NCI-H345 (cell line): ENCODE results near the gene MAPKAPK5.
"Not testable (repeated sequence)": the region's sequence is repeated elsewhere in the genome, so short reads cannot be mapped to it uniquely, and the experiment has no call there.

Experiments used
- DNase-seq: peaks from one replicate; lab custom pipeline; 2025; lab: John Stamatoyannopoulos, UW

Gene MAPKAPK5

DNA sequence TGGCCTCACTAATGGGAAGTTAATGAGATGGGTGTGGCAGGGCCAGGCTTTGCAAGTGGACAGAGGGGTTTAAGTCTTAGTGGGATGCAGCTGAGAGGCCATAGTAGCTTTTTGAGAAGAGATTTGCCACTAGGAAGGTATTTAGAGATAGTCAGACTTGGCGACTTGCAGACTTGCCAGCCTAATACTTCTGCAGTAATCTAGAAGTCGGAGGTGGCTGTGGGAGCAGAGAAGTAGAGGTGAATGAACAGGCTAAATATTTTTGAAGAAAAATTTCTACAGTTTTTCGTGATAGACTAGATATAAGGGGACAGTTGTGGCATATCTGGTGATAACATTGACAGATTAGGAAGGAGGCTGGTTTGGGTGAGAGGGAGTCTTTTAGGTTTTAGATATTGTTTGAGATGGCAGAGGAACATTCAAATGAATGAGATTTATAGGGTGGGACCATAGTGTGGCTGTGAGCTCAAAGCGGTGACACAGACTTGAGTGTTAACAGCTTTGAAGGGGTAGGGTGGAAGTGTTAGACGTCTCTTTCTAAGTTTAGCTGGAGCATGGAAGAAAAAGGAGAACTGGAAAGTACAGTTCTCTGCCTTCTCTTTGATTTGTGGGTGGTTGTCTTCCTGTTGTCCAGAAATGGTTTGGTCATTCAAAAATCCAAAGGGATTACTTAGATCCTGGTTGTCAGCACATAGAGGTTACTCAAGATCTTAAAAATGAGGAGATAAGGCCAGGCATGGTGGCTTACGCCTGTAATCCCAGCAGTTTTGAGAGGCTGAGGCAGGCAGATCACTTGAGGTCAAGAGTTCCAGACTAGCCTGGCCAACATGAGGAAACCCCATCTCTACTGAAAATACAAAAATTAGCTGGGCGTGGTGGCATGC, 44.9 kb downstream of the MAPKAPK5 start:
- DNase-seq, result no peak

DNA sequence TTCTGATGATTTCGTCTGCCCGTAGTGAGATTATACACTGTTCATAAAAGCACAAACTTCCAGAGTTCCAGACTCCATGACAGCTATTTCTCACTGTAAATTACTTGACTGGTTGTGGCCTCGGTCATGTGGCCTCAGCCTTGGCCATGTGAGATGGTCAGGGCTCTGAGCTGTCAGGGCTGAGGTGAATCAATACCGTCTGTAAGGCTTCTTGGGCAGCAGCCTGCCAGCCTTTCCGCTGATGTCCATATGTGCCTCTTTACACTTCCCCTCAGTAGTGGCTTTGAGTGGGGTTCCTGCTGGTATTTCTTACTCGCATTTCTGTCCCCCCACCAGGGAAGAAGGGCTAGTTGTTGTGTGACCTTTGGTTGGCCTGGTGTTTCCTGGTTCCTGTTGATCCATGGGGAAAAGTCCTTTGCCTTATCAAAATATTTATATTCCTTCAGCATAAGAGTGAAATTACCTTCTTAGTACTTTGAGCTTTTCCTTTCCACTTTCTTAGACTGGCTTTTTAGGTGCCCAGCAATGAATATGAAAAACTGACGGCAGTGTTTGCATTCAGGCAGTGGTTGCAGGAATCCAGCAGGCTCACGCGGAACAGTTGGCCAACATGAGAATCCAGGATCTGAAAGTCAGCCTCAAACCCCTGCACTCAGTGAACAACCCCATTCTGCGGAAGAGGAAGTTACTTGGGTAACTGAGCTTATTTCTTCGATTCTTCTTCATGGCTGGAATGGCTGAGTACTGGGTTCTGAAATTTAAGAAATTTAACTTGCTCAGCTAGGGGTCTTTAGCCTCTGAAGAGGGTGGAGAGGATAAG, 46.1 kb downstream of the MAPKAPK5 start:
- no peak for DNase-seq

GRCh38 chr12:111893287-111893686, 51.3 kb downstream of the MAPKAPK5 start:
- no peak for DNase-seq

- DNase-seq, result no peak
Observed at GRCh38 chr12:111894556-111894955, 52.5 kb downstream of the MAPKAPK5 start.

- DNase-seq, result no peak
Observed at GRCh38 chr12:111901182-111901581, 59.2 kb downstream of the MAPKAPK5 start.

DNA sequence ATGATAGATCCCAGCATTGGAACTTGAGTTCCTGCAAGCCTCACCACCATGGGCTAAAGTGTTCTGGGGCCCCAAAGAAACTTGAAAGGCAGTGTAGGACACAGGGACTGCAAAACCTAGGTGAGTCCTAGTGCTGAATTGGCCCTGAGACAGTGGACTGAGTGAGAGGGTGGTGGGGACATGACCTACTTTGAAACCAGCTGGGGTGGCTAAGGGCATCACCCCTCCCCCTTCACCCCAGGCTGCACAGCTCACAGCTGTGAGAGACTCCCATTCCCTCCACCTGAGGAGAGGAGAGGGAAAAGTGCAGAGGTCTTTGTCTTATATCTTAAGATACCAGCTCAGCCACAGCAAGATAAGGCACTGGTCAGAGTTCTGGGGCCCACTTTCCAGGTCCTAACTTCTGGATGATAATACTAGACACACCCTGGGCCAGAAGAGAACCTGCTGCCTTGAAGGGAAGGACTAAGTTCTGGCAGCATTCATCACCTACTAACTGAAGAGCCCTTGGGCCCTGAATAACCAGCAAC, 62.5 kb downstream of the MAPKAPK5 start:
- no peak for DNase-seq

DNA sequence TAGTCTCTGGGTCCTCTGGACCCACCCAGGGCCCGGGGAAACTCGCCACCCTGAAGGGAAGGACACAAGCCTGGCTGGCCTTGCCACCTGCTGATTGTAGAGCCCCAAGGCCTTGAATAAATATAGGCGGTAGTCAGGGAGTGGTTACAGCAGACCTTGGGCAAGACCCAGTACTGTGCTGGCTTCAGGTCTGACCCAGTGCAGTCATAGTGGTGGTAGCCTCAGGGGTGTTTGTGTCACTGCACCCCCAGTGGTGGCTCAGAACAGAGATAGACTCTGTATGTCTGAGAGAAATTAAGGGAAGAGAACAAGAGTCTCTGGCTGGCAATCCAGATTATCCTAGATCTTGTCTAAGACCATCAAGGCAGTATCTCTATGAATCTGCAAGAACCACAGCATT, 63.5 kb downstream of the MAPKAPK5 start:
- no peak for DNase-seq

GRCh38 chr12:111907740-111908139, 65.7 kb downstream of the MAPKAPK5 start:
- DNase-seq, result no peak

- DNase-seq, result no peak
Observed at GRCh38 chr12:111925171-111925570, 83.1 kb downstream of the MAPKAPK5 start.

GRCh38 chr12:111926631-111927030, 84.6 kb downstream of the MAPKAPK5 start:
- no peak for DNase-seq

GRCh38 chr12:111927346-111927745, 85.3 kb downstream of the MAPKAPK5 start:
- DNase-seq, result no peak

DNA sequence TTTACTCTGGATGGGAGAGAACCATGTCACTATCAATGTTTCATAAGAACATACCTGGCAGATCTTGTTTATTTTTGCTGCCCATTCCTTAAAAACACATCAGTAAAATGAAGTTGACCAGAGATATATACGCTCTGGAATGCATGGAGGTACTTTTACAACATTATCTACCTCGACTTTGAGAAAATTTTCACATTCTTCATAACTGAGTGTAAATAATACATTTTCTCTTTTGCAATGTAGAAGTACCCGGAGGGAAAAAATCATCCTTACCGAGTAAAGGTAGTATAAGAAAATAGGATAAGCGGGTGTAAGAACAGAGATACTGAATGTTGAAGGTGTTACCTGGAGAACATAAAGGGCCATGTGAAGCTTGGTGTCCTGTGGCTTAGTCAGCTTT, 90.2 kb downstream of the MAPKAPK5 start:
- no peak for DNase-seq

GRCh38 chr12:111936869-111937268, 94.8 kb downstream of the MAPKAPK5 start:
- DNase-seq, result no peak

- DNase-seq, result no peak
Observed at GRCh38 chr12:111937429-111937828, 95.4 kb downstream of the MAPKAPK5 start.

DNA sequence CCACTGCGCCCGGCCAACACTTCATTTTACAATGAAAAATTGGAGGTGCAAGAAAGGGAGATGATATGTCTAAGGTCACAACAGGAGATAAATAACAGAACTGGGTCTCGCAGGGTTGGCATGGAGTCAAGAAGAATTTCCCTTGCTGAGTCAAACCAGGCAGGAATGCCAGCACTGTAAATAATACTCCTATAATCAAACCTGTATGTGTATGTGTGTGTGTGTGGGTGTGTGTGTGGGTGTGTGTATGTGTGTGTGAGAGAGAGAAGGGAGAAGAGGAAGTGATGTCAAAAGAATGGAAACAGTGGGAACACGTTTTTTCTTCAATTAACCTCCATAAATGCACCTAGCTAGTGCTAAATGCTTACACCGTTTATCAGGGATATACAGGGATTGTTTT, 100.5 kb downstream of the MAPKAPK5 start:
- DNase-seq, result no peak

DNA sequence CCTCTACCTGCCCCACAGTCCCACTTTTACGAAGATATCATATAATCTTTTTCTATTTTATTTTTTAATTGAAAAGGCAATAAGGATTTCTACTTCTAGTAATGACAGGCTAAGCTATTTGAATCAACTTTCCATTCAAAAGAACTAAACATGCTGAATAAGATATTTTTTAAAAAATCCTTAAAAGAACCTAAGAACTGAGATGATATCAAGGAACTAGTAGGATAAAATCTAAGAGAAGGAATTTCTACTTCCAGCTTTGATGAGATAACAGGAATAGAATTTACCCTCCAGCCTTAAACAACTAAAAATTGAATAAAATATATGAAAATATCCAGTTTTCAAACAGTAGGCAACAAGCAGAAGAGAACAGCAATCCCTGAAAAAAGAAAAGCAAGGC, 101.9 kb downstream of the MAPKAPK5 start:
- no peak for DNase-seq

- not testable (repeated sequence) for DNase-seq
Observed at GRCh38 chr12:111950961-111951676, 109.1 kb downstream of the MAPKAPK5 start.
